K562 (cell line): ENCODE data around the gene IQCC. TPM values are rescaled to one million over a fixed set of nuclear protein-coding genes. Genes with fewer than 3 reads are reported as not detected.

Experiments
- DPF2 ChIP-seq: fragments of 450-650 bp; IDR thresholded peaks from 2 replicates; pipeline ENCODE4 v1.6.1; 2016
- GABPB1 ChIP-seq: sonication (generic); formaldehyde crosslinking; IDR thresholded peaks from 2 replicates; pipeline ENCODE4 v1.8.0; 2022; ENCODE audit warnings: mild to moderate bottlenecking, missing genetic modification reagents
- KDM4B ChIP-seq, 2 experiments: fragments of 450-650 bp in 1 of 2; sonication (generic) in 1 of 2; IDR thresholded peaks; 2 replicates each; pipeline ENCODE4 v1.6.1; 2016 to 2017; ENCODE audit warnings: borderline replicate concordance in 2 of 2, antibody characterized with exemption in 1 of 2, low read depth in 1 of 2, mild to moderate bottlenecking in 1 of 2
- KLF13 ChIP-seq: fragments of 450-650 bp; IDR thresholded peaks from 2 replicates; pipeline ENCODE4 v1.6.1; 2016; ENCODE audit warnings: missing genetic modification characterization, low read depth, mild to moderate bottlenecking, missing compliant biosample characterization, moderate library complexity, borderline replicate concordance
- NCOR1 ChIP-seq: fragments of 450-650 bp; IDR thresholded peaks from 2 replicates; pipeline ENCODE4 v1.6.1; 2016; ENCODE audit warnings: mild to moderate bottlenecking, moderate library complexity
- NR2C2 ChIP-seq, 2 experiments: fragments of 200-800 bp in 1 of 2; sonication (Bioruptor generic) in 1 of 2; sonication (generic) in 1 of 2; formaldehyde crosslinking in 1 of 2; IDR thresholded peaks; 2 replicates each; pipeline versions ENCODE4 v1.6.1 to v1.8.0; 2016 to 2022; ENCODE audit warnings: mild to moderate bottlenecking in 1 of 2, missing compliant biosample characterization in 1 of 2, missing genetic modification characterization in 1 of 2, missing genetic modification reagents in 1 of 2
- RB1 ChIP-seq: fragments of 450-650 bp; IDR thresholded peaks from 2 replicates; pipeline ENCODE4 v1.6.1; 2017; ENCODE audit warnings: low read depth, mild to moderate bottlenecking
- TBL1XR1 ChIP-seq, 2 experiments: IDR thresholded peaks; 2 replicates each; pipeline ENCODE4 v1.6.1; 2012; ENCODE audit warnings: improper control_type of control experiment in 2 of 2, low read length in 2 of 2, mild to moderate bottlenecking in 1 of 2
- polyA plus RNA-seq, 8 experiments: library from polyadenylated mRNA; depleted of rRNA in 4 of 8; stranded (reverse) in 5 of 8; unstranded in 3 of 8; fragments of >200 nt; fragmentation: Nextera tagmentation in 2 of 8; fragmentation: Illumina TruSeq in 1 of 8; extraction: Ambion mirVana in 2 of 8; extraction: Trizol in 1 of 8; gene quantifications; 2 replicates each; pipeline versions ENCODE4 v1.2.1 to v1.2.3, GENCODE V29; 2011 to 2014; ENCODE audit warnings: inconsistent platforms in 1 of 8, missing spikeins in 1 of 8
- total RNA-seq, 7 experiments: library from RNA; depleted of rRNA in 6 of 7; stranded (reverse); fragments of >200 nt in 6 of 7; fragmentation: Illumina TruSeq in 2 of 7; extraction: Trizol in 2 of 7; gene quantifications; 2 replicates each; pipeline versions ENCODE4 v1.2.1 to v1.2.3, GENCODE V29; 2011 to 2021; ENCODE audit warnings: low replicate concordance in 1 of 7
- TF ChIP-seq, protein P1 (sequence below): sonication (generic); formaldehyde crosslinking; IDR thresholded peaks from 2 replicates; pipeline ENCODE4 v1.8.0; 2022; ENCODE audit warnings: mild to moderate bottlenecking, missing genetic modification reagents, borderline replicate concordance
- TF ChIP-seq, protein P2 (sequence below): sonication (generic); formaldehyde crosslinking; IDR thresholded peaks from 2 replicates; pipeline ENCODE4 v1.9.0; 2022; ENCODE audit warnings: mild to moderate bottlenecking, missing genetic modification reagents
- TF ChIP-seq, protein P3 (sequence below): fragments of 450-650 bp; conservative IDR thresholded peaks from 2 replicates; pipeline ENCODE4 v1.6.1; 2016; ENCODE audit warnings: missing genetic modification characterization, low read depth, mild to moderate bottlenecking, missing compliant biosample characterization, moderate library complexity
- TF ChIP-seq, protein P4 (sequence below), 2 experiments: fragments of 450-650 bp in 1 of 2; sonication (generic) in 1 of 2; formaldehyde crosslinking in 1 of 2; IDR thresholded peaks; 2 replicates each; pipeline versions ENCODE4 v1.7.1 to v1.9.0; 2016 to 2022; ENCODE audit warnings: inconsistent platforms in 1 of 2, mild to moderate bottlenecking in 1 of 2, missing genetic modification reagents in 1 of 2

Gene IQCC
- total and polyA plus RNA-seq, 9 of the 15 experiments (the other 6 are each of a cell fraction or from before 2014, with no cell fraction given): 8.1 to 16.5 (median 10.7) TPM

DNA sequence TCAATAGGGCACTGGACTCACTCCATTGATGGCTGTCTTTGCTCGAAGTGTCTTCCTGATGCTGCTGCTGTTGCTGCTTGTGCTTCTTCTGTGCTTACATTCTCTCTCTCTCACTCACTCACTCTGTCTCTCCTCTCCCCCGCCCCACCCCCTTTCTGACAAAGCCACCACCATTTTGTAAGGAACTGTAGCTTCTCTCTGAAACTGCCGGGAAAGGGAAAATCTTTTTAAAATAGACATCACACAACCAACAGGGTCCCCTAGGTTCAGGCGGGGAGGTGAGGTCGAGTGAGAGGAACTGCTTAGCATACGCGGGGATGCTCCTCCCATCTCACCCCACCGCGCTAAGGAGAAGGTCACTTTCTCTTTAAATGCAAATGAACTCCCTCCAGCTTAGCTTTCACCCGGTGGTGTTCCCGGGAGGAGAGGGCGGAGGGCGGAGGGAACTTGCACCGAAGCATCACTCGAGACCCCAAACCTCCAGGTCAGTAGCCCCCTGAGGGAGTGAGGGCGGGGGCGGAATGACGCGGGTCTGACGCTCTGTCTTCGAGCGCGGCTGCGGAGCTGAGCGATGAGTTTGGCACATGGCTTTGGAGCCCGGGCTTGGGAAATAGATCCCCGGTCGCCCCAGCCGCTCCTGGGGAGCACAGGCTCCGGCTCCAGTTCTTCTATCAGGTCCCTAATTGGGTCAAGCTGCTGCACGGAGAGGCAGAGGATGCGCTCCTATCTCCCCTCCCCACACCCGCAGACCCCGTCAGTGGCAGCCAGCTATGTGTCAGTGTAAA is 5.1 kb upstream of the IQCC start, which contains the start of gene CCDC28B (continued):
- no peak for TF ChIP-seq NR2C2 (CRISPR knock-in tag; IDR thresholded peaks at IDR 0.05)
- peak; percentile 70; the same call in 1 of the 2 replicates for TF ChIP-seq NR2C2 (tag; IDR thresholded peaks at IDR 0.05)
- TF ChIP-seq KDM4B (IDR thresholded peaks at IDR 0.05; ENCODE audit: borderline replicate concordance in 2 of 2, low read depth in 1 of 2): 0 out of 4 replicates have a peak, but pooled peaks of 1 of the 2 experiments have one; percentile 9
- TF ChIP-seq, protein P1, sequence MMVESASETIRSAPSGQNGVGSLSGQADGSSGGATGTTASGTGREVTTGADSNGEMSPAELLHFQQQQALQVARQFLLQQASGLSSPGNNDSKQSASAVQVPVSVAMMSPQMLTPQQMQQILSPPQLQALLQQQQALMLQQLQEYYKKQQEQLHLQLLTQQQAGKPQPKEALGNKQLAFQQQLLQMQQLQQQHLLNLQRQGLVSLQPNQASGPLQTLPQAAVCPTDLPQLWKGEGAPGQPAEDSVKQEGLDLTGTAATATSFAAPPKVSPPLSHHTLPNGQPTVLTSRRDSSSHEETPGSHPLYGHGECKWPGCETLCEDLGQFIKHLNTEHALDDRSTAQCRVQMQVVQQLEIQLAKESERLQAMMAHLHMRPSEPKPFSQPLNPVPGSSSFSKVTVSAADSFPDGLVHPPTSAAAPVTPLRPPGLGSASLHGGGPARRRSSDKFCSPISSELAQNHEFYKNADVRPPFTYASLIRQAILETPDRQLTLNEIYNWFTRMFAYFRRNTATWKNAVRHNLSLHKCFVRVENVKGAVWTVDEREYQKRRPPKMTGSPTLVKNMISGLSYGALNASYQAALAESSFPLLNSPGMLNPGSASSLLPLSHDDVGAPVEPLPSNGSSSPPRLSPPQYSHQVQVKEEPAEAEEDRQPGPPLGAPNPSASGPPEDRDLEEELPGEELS (CRISPR knock-in tag): no peak
- TF ChIP-seq, protein P2, sequence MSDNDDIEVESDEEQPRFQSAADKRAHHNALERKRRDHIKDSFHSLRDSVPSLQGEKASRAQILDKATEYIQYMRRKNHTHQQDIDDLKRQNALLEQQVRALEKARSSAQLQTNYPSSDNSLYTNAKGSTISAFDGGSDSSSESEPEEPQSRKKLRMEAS (CRISPR knock-in tag): peak; percentile 94
- peak; percentile 5; the same call in 1 of the 2 replicates for TF ChIP-seq RB1
- peak; percentile 64 for TF ChIP-seq GABPB1 (CRISPR knock-in tag)
- TF ChIP-seq NCOR1: no peak
- TF ChIP-seq, protein P3, sequence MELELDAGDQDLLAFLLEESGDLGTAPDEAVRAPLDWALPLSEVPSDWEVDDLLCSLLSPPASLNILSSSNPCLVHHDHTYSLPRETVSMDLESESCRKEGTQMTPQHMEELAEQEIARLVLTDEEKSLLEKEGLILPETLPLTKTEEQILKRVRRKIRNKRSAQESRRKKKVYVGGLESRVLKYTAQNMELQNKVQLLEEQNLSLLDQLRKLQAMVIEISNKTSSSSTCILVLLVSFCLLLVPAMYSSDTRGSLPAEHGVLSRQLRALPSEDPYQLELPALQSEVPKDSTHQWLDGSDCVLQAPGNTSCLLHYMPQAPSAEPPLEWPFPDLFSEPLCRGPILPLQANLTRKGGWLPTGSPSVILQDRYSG (tag): 0 out of 2 replicates have a peak, but pooled peaks have one; percentile 32
- TF ChIP-seq TBL1XR1 (IDR thresholded peaks at IDR 0.05; ENCODE audit: low read length in 2 of 2): no peak
- no peak for TF ChIP-seq KLF13 (tag)
- TF ChIP-seq, protein P4, sequence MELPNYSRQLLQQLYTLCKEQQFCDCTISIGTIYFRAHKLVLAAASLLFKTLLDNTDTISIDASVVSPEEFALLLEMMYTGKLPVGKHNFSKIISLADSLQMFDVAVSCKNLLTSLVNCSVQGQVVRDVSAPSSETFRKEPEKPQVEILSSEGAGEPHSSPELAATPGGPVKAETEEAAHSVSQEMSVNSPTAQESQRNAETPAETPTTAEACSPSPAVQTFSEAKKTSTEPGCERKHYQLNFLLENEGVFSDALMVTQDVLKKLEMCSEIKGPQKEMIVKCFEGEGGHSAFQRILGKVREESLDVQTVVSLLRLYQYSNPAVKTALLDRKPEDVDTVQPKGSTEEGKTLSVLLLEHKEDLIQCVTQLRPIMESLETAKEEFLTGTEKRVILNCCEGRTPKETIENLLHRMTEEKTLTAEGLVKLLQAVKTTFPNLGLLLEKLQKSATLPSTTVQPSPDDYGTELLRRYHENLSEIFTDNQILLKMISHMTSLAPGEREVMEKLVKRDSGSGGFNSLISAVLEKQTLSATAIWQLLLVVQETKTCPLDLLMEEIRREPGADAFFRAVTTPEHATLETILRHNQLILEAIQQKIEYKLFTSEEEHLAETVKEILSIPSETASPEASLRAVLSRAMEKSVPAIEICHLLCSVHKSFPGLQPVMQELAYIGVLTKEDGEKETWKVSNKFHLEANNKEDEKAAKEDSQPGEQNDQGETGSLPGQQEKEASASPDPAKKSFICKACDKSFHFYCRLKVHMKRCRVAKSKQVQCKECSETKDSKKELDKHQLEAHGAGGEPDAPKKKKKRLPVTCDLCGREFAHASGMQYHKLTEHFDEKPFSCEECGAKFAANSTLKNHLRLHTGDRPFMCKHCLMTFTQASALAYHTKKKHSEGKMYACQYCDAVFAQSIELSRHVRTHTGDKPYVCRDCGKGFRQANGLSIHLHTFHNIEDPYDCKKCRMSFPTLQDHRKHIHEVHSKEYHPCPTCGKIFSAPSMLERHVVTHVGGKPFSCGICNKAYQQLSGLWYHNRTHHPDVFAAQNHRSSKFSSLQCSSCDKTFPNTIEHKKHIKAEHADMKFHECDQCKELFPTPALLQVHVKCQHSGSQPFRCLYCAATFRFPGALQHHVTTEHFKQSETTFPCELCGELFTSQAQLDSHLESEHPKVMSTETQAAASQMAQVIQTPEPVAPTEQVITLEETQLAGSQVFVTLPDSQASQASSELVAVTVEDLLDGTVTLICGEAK (IDR thresholded peaks at IDR 0.05): 0 out of 2 replicates have a peak, but pooled peaks have one; percentile 24
- TF ChIP-seq, protein P4 (CRISPR knock-in tag; IDR thresholded peaks at IDR 0.05): no peak
- TF ChIP-seq DPF2: 0 out of 2 replicates have a peak, but pooled peaks have one; percentile 17
